Thymus (tissue), 11 donors: ENCODE measurements around the gene MICAL1. TPM values are rescaled to one million over a fixed set of nuclear protein-coding genes. Genes with fewer than 3 reads are reported as not detected.

Experiments used
- DNase-seq, 9 donors: peaks; one replicate each; pipeline ENCODE4 v3.0.0-alpha.2; 2013; ENCODE audit warnings: low spot score in 9 of 9, low read depth in 6 of 9, missing footprints in 1 of 9
- H3K27ac ChIP-seq, 2 donors: one replicate each; pipeline ENCODE4 v1.5.1; 2013; ENCODE audit warnings: control low read depth in 1 of 2, low read depth in 1 of 2, low read length in 1 of 2, mild to moderate bottlenecking in 1 of 2, moderate library complexity in 1 of 2
- H3K27me3 ChIP-seq, 2 donors: one replicate each; pipeline ENCODE4 v1.5.1; 2013; ENCODE audit warnings: low read length in 1 of 2; ENCODE audit not compliant: control insufficient read depth in 2 of 2, insufficient read depth in 1 of 2
- H3K36me3 ChIP-seq, 2 donors: one replicate each; pipeline ENCODE4 v1.5.1; 2013; ENCODE audit warnings: low read length in 1 of 2, mild to moderate bottlenecking in 1 of 2, moderate library complexity in 1 of 2; ENCODE audit not compliant: control insufficient read depth in 2 of 2, insufficient read depth in 2 of 2
- H3K4me1 ChIP-seq, 2 donors: one replicate each; pipeline ENCODE4 v1.5.1; 2013; ENCODE audit warnings: low read length in 2 of 2; ENCODE audit not compliant: control insufficient read depth in 2 of 2, insufficient read depth in 2 of 2
- H3K4me3 ChIP-seq, 2 donors: one replicate each; pipeline ENCODE4 v1.5.1; 2013; ENCODE audit warnings: low read length in 2 of 2, control low read depth in 1 of 2, mild to moderate bottlenecking in 1 of 2
- H3K9me3 ChIP-seq, 2 donors: one replicate each; pipeline ENCODE4 v1.5.1; 2013; ENCODE audit warnings: low read length in 1 of 2, mild to moderate bottlenecking in 1 of 2; ENCODE audit not compliant: control insufficient read depth in 2 of 2, insufficient read depth in 1 of 2
- WGBS: extraction: QIAGEN DNeasy Blood & Tissue Kit; methylation state at CpG from one replicate; pipeline ENCODE4 v1.1.7; 2013; 5-methylcytosine and 5-hydroxymethylcytosine counted together
- polyA plus RNA-seq: library from polyadenylated mRNA; stranded (reverse); fragments of 200-250 nt; gene quantifications from one replicate; pipeline ENCODE4 v1.2.3, GENCODE V29; 2013
- total RNA-seq: library from RNA; stranded (reverse); fragments of 120-200 nt; gene quantifications from one replicate; pipeline ENCODE4 v1.2.4, GENCODE V29; 2013
- donor health status: healthy.

The MICAL1 gene
- total and polyA plus RNA-seq, 2 donors: 27.6 to 118 TPM

DNA sequence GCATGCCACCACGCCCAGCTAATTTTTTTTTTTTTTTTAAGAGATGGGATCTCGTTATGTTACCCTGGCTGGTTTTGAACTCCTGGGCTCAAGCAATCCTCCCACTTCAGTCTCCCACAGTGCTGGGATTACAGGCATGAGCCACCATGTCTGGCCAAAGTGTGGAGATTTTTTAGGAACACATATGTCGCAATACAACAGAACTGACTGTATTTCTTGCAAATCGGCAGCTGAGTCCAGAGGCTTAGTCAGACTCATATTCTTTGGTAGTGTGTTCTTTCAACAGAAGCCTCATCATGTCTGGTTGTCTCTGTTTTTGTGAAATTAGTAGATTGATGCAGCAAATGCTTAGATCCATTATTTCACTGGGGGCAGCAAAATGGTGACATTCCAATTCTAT is 49.4 kb downstream of the MICAL1 start:
- Histone ChIP-seq H3K27me3 (no peaks in the 10 kb centered on the region), H3K36me3 (no peaks in the 10 kb centered on the region), H3K9me3 (no peaks in the 10 kb centered on the region), H3K4me1 (no peaks in the 10 kb centered on the region), H3K4me3 (no peak overlapping the region), H3K27ac (no peak overlapping the region)
- WGBS: 98% methylated on average over 4 of the region's 4 CpGs
- DNase-seq: no peak

GRCh38 chr6:109397020-109397419 is 58.6 kb downstream of the MICAL1 start:
- no peak for DNase-seq
- WGBS: 74% methylated on average over 4 of the region's 4 CpGs
- H3K9me3 ChIP-seq: no peaks in the 10 kb centered on the region

DNA sequence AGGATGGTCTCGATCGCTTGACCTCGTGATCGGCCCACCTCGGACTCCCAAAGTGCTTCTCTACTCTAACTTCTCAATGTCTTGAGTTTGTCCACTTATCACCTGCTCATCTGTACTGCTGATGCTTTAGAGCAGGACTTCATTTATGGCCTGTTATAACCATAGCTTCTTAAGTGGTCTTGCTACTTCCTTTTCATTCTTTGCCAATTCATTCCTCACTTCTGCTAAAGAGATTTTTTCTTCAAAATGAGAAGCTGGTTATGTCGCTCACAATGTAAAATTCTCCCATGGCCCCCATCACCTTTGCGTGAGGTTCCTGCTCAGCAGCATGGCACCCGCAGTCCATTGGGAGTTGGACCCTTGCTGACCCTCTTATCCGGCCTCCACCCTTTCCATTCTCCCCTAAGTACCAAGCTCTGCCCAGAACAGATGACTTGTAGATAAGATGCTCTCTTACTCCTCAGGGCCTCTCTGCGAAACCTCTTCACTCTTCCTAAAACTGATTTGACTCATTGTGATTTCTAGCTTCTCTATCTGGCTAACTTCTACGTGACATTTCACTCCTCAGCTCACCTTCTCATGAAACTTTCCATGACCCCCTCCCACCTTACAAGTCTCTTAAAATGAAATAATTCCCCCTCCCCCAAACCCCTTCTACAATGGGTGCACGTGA is 59.4 kb downstream of the MICAL1 start:
- 93% methylated on average over 12 of the region's 12 CpGs for WGBS
- Histone ChIP-seq H3K36me3 (no peaks in the 10 kb centered on the region), H3K27ac (no peak overlapping the region), H3K4me3 (no peak overlapping the region), H3K27me3 (no peaks in the 10 kb centered on the region), H3K9me3 (no peaks in the 10 kb centered on the region), H3K4me1 (no peaks in the 10 kb centered on the region)
- no peak for DNase-seq

More at GRCh38 chr6:109397020-109397419, 58.6 kb downstream of the MICAL1 start:
- no peak overlapping the region for H3K4me3 ChIP-seq
- no peaks in the 10 kb centered on the region for H3K27me3 ChIP-seq
- H3K36me3 ChIP-seq: no peaks in the 10 kb centered on the region
- no peak overlapping the region for H3K27ac ChIP-seq
- H3K4me1 ChIP-seq: no peaks in the 10 kb centered on the region

Other genes with a start within 250 kb of the MICAL1 start
- 234 TPM for gene CD164, start 73.3 kb downstream of the MICAL1 start, total RNA-seq
- gene CD164, start 73.3 kb downstream of the MICAL1 start, polyA plus RNA-seq: 207 TPM
- gene PPIL6, start 15.1 kb downstream of the MICAL1 start, total RNA-seq: 1.3 TPM
- gene PPIL6, start 15.1 kb downstream of the MICAL1 start, polyA plus RNA-seq: 1.4 TPM
- 14.6 TPM for gene SMPD2, start 15.0 kb downstream of the MICAL1 start, total RNA-seq
- 18.8 TPM for gene SMPD2, start 15.0 kb downstream of the MICAL1 start, polyA plus RNA-seq
- gene ZBTB24, start 27.4 kb upstream of the MICAL1 start, total RNA-seq: 9.2 TPM
- 9.2 TPM for gene ZBTB24, start 27.4 kb upstream of the MICAL1 start, polyA plus RNA-seq
- gene AK9, start 235.4 kb upstream of the MICAL1 start, total RNA-seq: 14.4 TPM
- gene AK9, start 235.4 kb upstream of the MICAL1 start, polyA plus RNA-seq: 12.9 TPM
- 18.9 TPM for gene FIG4, start 235.5 kb upstream of the MICAL1 start, total RNA-seq
- 16.7 TPM for gene FIG4, start 235.5 kb upstream of the MICAL1 start, polyA plus RNA-seq